Liver (tissue), 9 donors: ENCODE measurements around the gene PYM1. TPM values are rescaled to one million over a fixed set of nuclear protein-coding genes. Genes with fewer than 3 reads are reported as not detected.

Experiments
- DNase-seq: peaks from one replicate; pipeline ENCODE4 v3.0.0-alpha.2; 2017; ENCODE audit warnings: low spot score
- H3K27ac ChIP-seq, 2 donors: one replicate each; pipeline ENCODE4 v1.7.0; 2013; ENCODE audit warnings: inconsistent platforms in 2 of 2, low read length in 2 of 2, control low read depth in 1 of 2, low read depth in 1 of 2, mild to moderate bottlenecking in 1 of 2
- H3K27me3 ChIP-seq, 4 donors: one replicate each; pipeline versions ENCODE4 v1.6.1 to v1.7.0; 2013; ENCODE audit warnings: low read length in 3 of 4, inconsistent platforms in 1 of 4, mild to moderate bottlenecking in 1 of 4, moderate library complexity in 1 of 4; ENCODE audit not compliant: control insufficient read depth in 4 of 4, insufficient read depth in 4 of 4
- H3K36me3 ChIP-seq, 4 donors: one replicate each; pipeline versions ENCODE4 v1.6.1 to v1.7.0; 2013; ENCODE audit warnings: low read length in 3 of 4, mild to moderate bottlenecking in 3 of 4, low read depth in 1 of 4, moderate library complexity in 1 of 4; ENCODE audit not compliant: control insufficient read depth in 4 of 4, insufficient read depth in 3 of 4
- H3K4me1 ChIP-seq, 4 donors: one replicate each; pipeline versions ENCODE4 v1.6.1 to v1.7.0; 2013; ENCODE audit warnings: low read length in 3 of 4, mild to moderate bottlenecking in 3 of 4, moderate library complexity in 1 of 4; ENCODE audit not compliant: control insufficient read depth in 4 of 4, insufficient read depth in 4 of 4
- H3K4me3 ChIP-seq, 3 donors: one replicate each; pipeline versions ENCODE4 v1.6.1 to v1.7.0; 2013; ENCODE audit warnings: low read length in 3 of 3, control low read depth in 1 of 3, low read depth in 1 of 3, mild to moderate bottlenecking in 1 of 3
- H3K9ac ChIP-seq, 2 donors: one replicate each; pipeline ENCODE4 v1.7.0; 2013; ENCODE audit warnings: low read length in 2 of 2, mild to moderate bottlenecking in 2 of 2, moderate library complexity in 2 of 2, control low read depth in 1 of 2, low read depth in 1 of 2
- H3K9me3 ChIP-seq, 4 donors: one replicate each; pipeline versions ENCODE4 v1.6.1 to v1.7.0; 2013; ENCODE audit warnings: low read length in 3 of 4; ENCODE audit not compliant: control insufficient read depth in 4 of 4
- ATF3 ChIP-seq: IDR thresholded peaks from 2 replicates; pipeline ENCODE4 v1.6.1; 2016; ENCODE audit warnings: antibody characterized with exemption
- CTCF ChIP-seq: fragments of 150-350 bp; IDR thresholded peaks from 2 replicates; pipeline ENCODE4 v1.5.1; 2017; ENCODE audit warnings: improper control_type of control experiment, low read depth, low read length; ENCODE audit not compliant: missing input control
- EGR1 ChIP-seq, 2 donors: IDR thresholded peaks; 2 replicates each; pipeline ENCODE4 v1.6.1; 2016 to 2018; ENCODE audit warnings: antibody characterized with exemption in 2 of 2, low read depth in 2 of 2
- FOXA1 ChIP-seq: IDR thresholded peaks from 2 replicates; pipeline ENCODE4 v1.6.1; 2016; ENCODE audit warnings: antibody characterized with exemption
- FOXA2 ChIP-seq: IDR thresholded peaks from 2 replicates; pipeline ENCODE4 v1.6.1; 2016; ENCODE audit warnings: antibody characterized with exemption
- GABPA ChIP-seq, 2 donors: IDR thresholded peaks in 1 of 2; conservative IDR thresholded peaks in 1 of 2; 2 replicates each; pipeline ENCODE4 v1.6.1; 2016; ENCODE audit warnings: antibody characterized with exemption in 2 of 2, mild to moderate bottlenecking in 1 of 2, moderate library complexity in 1 of 2
- HNF4A ChIP-seq, 2 donors: conservative IDR thresholded peaks; 2 replicates each; pipeline ENCODE4 v1.6.1; 2016; ENCODE audit warnings: antibody characterized with exemption in 2 of 2, mild to moderate bottlenecking in 2 of 2
- HNF4G ChIP-seq: IDR thresholded peaks from 2 replicates; pipeline ENCODE4 v1.6.1; 2016; ENCODE audit warnings: antibody characterized with exemption
- JUND ChIP-seq, 2 donors: IDR thresholded peaks; 2 replicates each; pipeline ENCODE4 v1.6.1; 2016; ENCODE audit warnings: antibody characterized with exemption in 2 of 2
- MAX ChIP-seq: IDR thresholded peaks from 2 replicates; pipeline ENCODE4 v1.6.1; 2016; ENCODE audit warnings: antibody characterized with exemption
- NR2F2 ChIP-seq: IDR thresholded peaks from 2 replicates; pipeline ENCODE4 v1.6.1; 2016; ENCODE audit warnings: antibody characterized with exemption
- RAD21 ChIP-seq, 2 donors: IDR thresholded peaks; 2 replicates each; pipeline ENCODE4 v1.6.1; 2016; ENCODE audit warnings: antibody characterized with exemption in 2 of 2, mild to moderate bottlenecking in 2 of 2
- RXRA ChIP-seq, 2 donors: IDR thresholded peaks; 2 replicates each; pipeline ENCODE4 v1.6.1; 2017 to 2018; ENCODE audit warnings: antibody characterized with exemption in 2 of 2, mild to moderate bottlenecking in 1 of 2
- SP1 ChIP-seq: IDR thresholded peaks from 2 replicates; pipeline ENCODE4 v1.6.1; 2018; ENCODE audit warnings: antibody characterized with exemption, mild to moderate bottlenecking
- TAF1 ChIP-seq: conservative IDR thresholded peaks from 2 replicates; pipeline ENCODE4 v1.6.1; 2016; ENCODE audit warnings: antibody characterized with exemption, mild to moderate bottlenecking
- YY1 ChIP-seq: IDR thresholded peaks from 2 replicates; pipeline ENCODE4 v1.6.1; 2016; ENCODE audit warnings: antibody characterized with exemption, mild to moderate bottlenecking
- ZBTB33 ChIP-seq: IDR thresholded peaks from 2 replicates; pipeline ENCODE4 v1.6.1; 2016; ENCODE audit warnings: antibody characterized with exemption
- WGBS: extraction: QIAGEN DNeasy Blood & Tissue Kit; methylation state at CpG from one replicate; pipeline ENCODE4 v1.1.7; 2013; 5-methylcytosine and 5-hydroxymethylcytosine counted together
- polyA plus RNA-seq, 2 donors: library from polyadenylated mRNA; stranded (reverse) in 1 of 2; unstranded in 1 of 2; fragments of 200-250 nt in 1 of 2; fragments of >200 nt in 1 of 2; fragmentation: Nextera tagmentation in 1 of 2; extraction: Ambion mirVana in 1 of 2; gene quantifications; one replicate each; pipeline versions ENCODE4 v1.2.1 to v1.2.3, GENCODE V29; 2013 to 2015
- total RNA-seq, 2 donors: library from RNA; depleted of rRNA; stranded (reverse); fragments of >200 nt; gene quantifications; one replicate each; pipeline ENCODE4 v1.2.3, GENCODE V29; 2014
- donor health status: healthy.
- donor health status: healthy.
- donor health status: healthy.
- donor health status: healthy.
- donor health status: healthy.

Gene PYM1
- total and polyA plus RNA-seq, 4 donors: 16.7 to 29.4 (median 21.3) TPM

GRCh38 chr12:55891310-55891709 lies 36.4 kb downstream of the PYM1 start:
- H3K27ac ChIP-seq: no peak overlapping the region
- no peak for TF ChIP-seq CTCF
- TF ChIP-seq NR2F2: no peak
- no peak for TF ChIP-seq YY1
- no peak for TF ChIP-seq JUND (IDR thresholded peaks at IDR 0.05)
- no peaks in the 10 kb centered on the region for H3K27me3 ChIP-seq
- no peak overlapping the region for H3K9ac ChIP-seq
- no peaks in the 10 kb centered on the region for H3K4me1 ChIP-seq
- no peak for DNase-seq
- no peaks in the 10 kb centered on the region for H3K36me3 ChIP-seq
- H3K9me3 ChIP-seq: no peaks in the 10 kb centered on the region
- 94% methylated on average over 4 of the region's 4 CpGs for WGBS
- no peak overlapping the region for H3K4me3 ChIP-seq

- Histone ChIP-seq H3K9me3 (no peaks in the 10 kb centered on the region), H3K27ac (no peak overlapping the region), H3K36me3 (no peaks in the 10 kb centered on the region), H3K4me3 (no peak overlapping the region), H3K27me3 (no peaks in the 10 kb centered on the region), H3K9ac (no peak overlapping the region), H3K4me1 (no peaks in the 10 kb centered on the region)
- TF ChIP-seq ATF3 (no peak), FOXA1 (no peak), HNF4A (conservative IDR thresholded peaks at IDR 0.05) (no peak), MAX (no peak), TAF1 (no peak), EGR1 (IDR thresholded peaks at IDR 0.05; ENCODE audit: low read depth in 2 of 2) (no peak), ZBTB33 (no peak), YY1 (no peak), RXRA (IDR thresholded peaks at IDR 0.05) (no peak), SP1 (no peak)
- 95% methylated on average over 1 of the region's 1 CpG for WGBS
- DNase-seq: no peak
Measured at GRCh38 chr12:55885113-55885512, 42.6 kb downstream of the PYM1 start.

GRCh38 chr12:55877824-55878223 lies 49.9 kb downstream of the PYM1 start:
- DNase-seq: no peak
- Histone ChIP-seq H3K9ac (no peak overlapping the region), H3K27me3 (no peaks in the 10 kb centered on the region), H3K36me3 (no peaks in the 10 kb centered on the region), H3K9me3 (no peaks in the 10 kb centered on the region), H3K27ac (no peak overlapping the region), H3K4me1 (no peaks in the 10 kb centered on the region), H3K4me3 (no peak overlapping the region)
- TF ChIP-seq FOXA1 (no peak), ZBTB33 (no peak), CTCF (no peak), RAD21 (IDR thresholded peaks at IDR 0.05) (no peak), SP1 (no peak), FOXA2 (no peak), GABPA (IDR thresholded peaks at IDR 0.05 in 1 of 2, conservative IDR thresholded peaks at IDR 0.05 in 1 of 2) (no peak), RXRA (IDR thresholded peaks at IDR 0.05) (no peak), TAF1 (no peak), HNF4G (no peak), JUND (IDR thresholded peaks at IDR 0.05) (no peak), NR2F2 (no peak), MAX (no peak), YY1 (no peak)
